ENCODE results near the gene KCNH2. TPM values are rescaled to one million over a fixed set of nuclear protein-coding genes. Genes with fewer than 3 reads are reported as not detected.

Gene KCNH2
- total and polyA plus RNA-seq, 2 of the 13 experiments (the other 11 are each of a cell fraction or from before 2014, with no cell fraction given): 0.09 to 0.11 TPM

DNA sequence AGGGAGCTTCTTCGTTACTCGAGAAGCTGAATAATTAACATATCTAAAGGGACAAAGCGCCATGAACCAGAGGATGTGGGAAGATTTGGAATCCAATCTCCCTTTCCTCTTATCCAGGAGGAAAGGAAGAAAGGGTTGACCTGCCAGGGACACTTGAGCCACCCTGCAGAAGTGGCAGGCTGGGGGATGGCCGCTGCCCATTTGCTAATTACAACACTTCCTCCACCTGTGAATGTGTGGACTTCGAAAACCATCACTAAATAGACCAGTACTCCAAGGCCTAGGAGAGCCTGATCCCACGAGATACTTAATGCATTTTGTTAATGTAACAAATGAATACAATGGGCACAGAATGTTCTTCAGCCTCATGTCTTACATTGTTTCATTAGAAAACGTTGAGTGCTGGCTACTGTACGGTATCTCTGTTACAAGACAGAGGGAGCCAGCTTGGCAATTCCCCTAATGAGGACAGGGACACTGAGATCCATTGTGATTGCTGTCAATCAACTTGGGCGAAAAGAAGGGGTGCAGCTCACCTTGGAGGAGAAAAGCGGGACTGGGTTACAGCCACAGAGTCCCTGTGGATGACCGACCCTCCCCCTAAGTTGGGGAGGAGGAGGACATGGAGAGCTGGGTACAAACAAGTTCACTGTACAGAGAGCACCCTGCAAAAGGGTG lies 66.4 kb downstream of the KCNH2 start:
- ATAC-seq (peak; percentile 37), FAIRE-seq (no peak), DNase-seq (ENCODE audit: low spot score) (no peak)
- no peak overlapping the region for H2AFZ ChIP-seq (ENCODE audit: low read length)
- intact Hi-C loops (cut with micrococcal nuclease; ENCODE audit: unreplicated experiment) (no loop called here), in situ Hi-C loops (cut with HindIII; ENCODE audit: extremely low pct_ligation_motif_present, low pct_unique_long_range_greater_than_20kb) (no loop called here)
- ChIA-PET CTCF (ENCODE audit: low intra/inter-chr PET ratio, low total read pairs) (no interaction called here), POLR2A (no interaction called here)
- no peak overlapping the region for H3K27ac ChIP-seq (ENCODE audit: extremely low read length, insufficient read depth, low read length)
- H4K20me1 ChIP-seq (ENCODE audit: insufficient read depth, low read length): 0 out of 2 replicates have a peak, but pooled peaks cover 3% of the 10 kb centered on the region
- no TSS peak for BruUV-seq (replicated peaks)
- TF ChIP-seq ZNF343 (CRISPR knock-in tag; IDR thresholded peaks at IDR 0.05) (no peak), SNRNP70 (IDR thresholded peaks at IDR 0.05; ENCODE audit: low read depth, low read length) (no peak), CREM (IDR thresholded peaks at IDR 0.05) (no peak), CREM (CRISPR knock-in tag; IDR thresholded peaks at IDR 0.05) (no peak), ZNF644 (CRISPR knock-in tag; IDR thresholded peaks at IDR 0.05; ENCODE audit: low read depth) (no peak), FOXM1 (CRISPR knock-in tag; IDR thresholded peaks at IDR 0.05) (no peak), CEBPB (IDR thresholded peaks at IDR 0.05; ENCODE audit: borderline replicate concordance, low read depth, low read length) (no peak), HMGA1 (CRISPR knock-in tag; conservative IDR thresholded peaks at IDR 0.05) (no peak), ZNF777 (CRISPR knock-in tag; IDR thresholded peaks at IDR 0.05) (no peak), NR0B2 (CRISPR knock-in tag; IDR thresholded peaks at IDR 0.05) (no peak), ZUFSP (CRISPR knock-in tag; IDR thresholded peaks at IDR 0.05; ENCODE audit: borderline replicate concordance) (no peak), ZBTB49 (CRISPR knock-in tag; IDR thresholded peaks at IDR 0.05; ENCODE audit: borderline replicate concordance) (no peak), MTA3 (CRISPR knock-in tag; IDR thresholded peaks at IDR 0.05) (no peak), NKX3-1 (CRISPR knock-in tag; IDR thresholded peaks at IDR 0.05) (no peak), SSRP1 (CRISPR knock-in tag; IDR thresholded peaks at IDR 0.05) (no peak), ZNF205 (CRISPR knock-in tag; IDR thresholded peaks at IDR 0.05) (no peak), ZNF281 (CRISPR knock-in tag; IDR thresholded peaks at IDR 0.05; ENCODE audit: borderline replicate concordance) (no peak)
- no peak overlapping the region for H3K4me3 ChIP-seq (replicated peaks in 1 of 3; ENCODE audit: insufficient read depth in 1 of 3, low read depth in 2 of 3, low read length in 3 of 3)
- no peaks in the 10 kb centered on the region for H3K36me3 ChIP-seq (replicated peaks in 1 of 2; ENCODE audit: control insufficient read depth in 1 of 2, insufficient read depth in 2 of 2, low read length in 2 of 2)
- H3K79me2 ChIP-seq (ENCODE audit: insufficient read depth, low read length): no peaks in the 10 kb centered on the region
- H3K27me3 ChIP-seq (ENCODE audit: control insufficient read depth in 1 of 2, insufficient read depth in 2 of 2, low read length in 2 of 2): peaks cover 0 to 30% of the 10 kb centered on the region in 2 experiments; a peak in 3 of 5 replicates
- H3K4me1 ChIP-seq (ENCODE audit: insufficient read depth, low read length): no peaks in the 10 kb centered on the region
- H3K9me3 ChIP-seq (ENCODE audit: low read length): no peaks in the 10 kb centered on the region
- H3K4me2 ChIP-seq (ENCODE audit: low read depth, low read length): no peak overlapping the region
- 21% methylated on average over 11 of the region's 11 CpGs for WGBS (ENCODE audit: low lambda C conversion rate)
- H3K9ac ChIP-seq (ENCODE audit: insufficient read depth, low read depth, low read length): no peak overlapping the region

All from HepG2 (cell line).